ENCODE measurements around the gene DIO1.
"Not testable (repeated sequence)": the region's sequence is repeated elsewhere in the genome, so short reads cannot be mapped to it uniquely, and the experiment has no call there.

The DIO1 gene

GRCh38 chr1:53862507-53862906 lies 31.5 kb upstream of the DIO1 start:
- peaks cover 10% of the 10 kb centered on the region for H3K4me1 Mint-ChIP-seq
- no peaks in the 10 kb centered on the region for H3K9me3 Mint-ChIP-seq
- no peak for DNase-seq
- H3K27me3 Mint-ChIP-seq (ENCODE audit: low read depth, poor library complexity), result peaks cover 2% of the 10 kb centered on the region
- peak overlapping the region; percentile 50 for H3K27ac Mint-ChIP-seq
- H3K36me3 Mint-ChIP-seq (ENCODE audit: low read depth), result peaks cover 24% of the 10 kb centered on the region
- TF ChIP-seq CTCF (IDR thresholded peaks at IDR 0.05), result no peak
- no peak overlapping the region for H3K4me3 Mint-ChIP-seq

- Mint-ChIP-seq H3K36me3 (ENCODE audit: low read depth) (peaks cover 36% of the 10 kb centered on the region), H3K27ac (no peak overlapping the region), H3K9me3 (no peaks in the 10 kb centered on the region), H3K27me3 (ENCODE audit: low read depth, poor library complexity) (peaks cover 2% of the 10 kb centered on the region), H3K4me3 (no peak overlapping the region), H3K4me1 (no peaks in the 10 kb centered on the region)
- DNase-seq, result no peak
- no peak for TF ChIP-seq CTCF (IDR thresholded peaks at IDR 0.05)
These were observed 25.4 kb upstream of the DIO1 start for GRCh38 chr1:53868565-53868964.

- no peaks in the 10 kb centered on the region for H3K9me3 Mint-ChIP-seq
- no peaks in the 10 kb centered on the region for H3K4me1 Mint-ChIP-seq
- no peak overlapping the region for H3K4me3 Mint-ChIP-seq
- TF ChIP-seq CTCF (IDR thresholded peaks at IDR 0.05), result no peak
- peaks cover 2% of the 10 kb centered on the region for H3K27me3 Mint-ChIP-seq (ENCODE audit: low read depth, poor library complexity)
- peaks cover 36% of the 10 kb centered on the region for H3K36me3 Mint-ChIP-seq (ENCODE audit: low read depth)
- H3K27ac Mint-ChIP-seq, result no peak overlapping the region
- no peak for DNase-seq
These were observed 24.4 kb upstream of the DIO1 start for GRCh38 chr1:53869454-53870117.

GRCh38 chr1:53871221-53871620 lies 22.8 kb upstream of the DIO1 start:
- no peak for DNase-seq
- Mint-ChIP-seq H3K4me3 (no peak overlapping the region), H3K9me3 (no peaks in the 10 kb centered on the region), H3K27me3 (ENCODE audit: low read depth, poor library complexity) (peaks cover 2% of the 10 kb centered on the region), H3K27ac (no peak overlapping the region), H3K4me1 (no peaks in the 10 kb centered on the region), H3K36me3 (ENCODE audit: low read depth) (peaks cover 43% of the 10 kb centered on the region)
- no peak for TF ChIP-seq CTCF (IDR thresholded peaks at IDR 0.05)

- Mint-ChIP-seq H3K36me3 (ENCODE audit: low read depth) (peaks cover 40% of the 10 kb centered on the region), H3K9me3 (no peaks in the 10 kb centered on the region), H3K27me3 (ENCODE audit: low read depth, poor library complexity) (peaks cover 2% of the 10 kb centered on the region), H3K27ac (no peak overlapping the region), H3K4me3 (no peak overlapping the region), H3K4me1 (no peaks in the 10 kb centered on the region)
- no peak for DNase-seq
- TF ChIP-seq CTCF (IDR thresholded peaks at IDR 0.05), result no peak
These were observed 22.1 kb upstream of the DIO1 start for GRCh38 chr1:53871773-53872484.

- H3K4me1 Mint-ChIP-seq; H3K27me3 Mint-ChIP-seq (ENCODE audit: low read depth, poor library complexity); H3K4me3 Mint-ChIP-seq; H3K9me3 Mint-ChIP-seq; H3K27ac Mint-ChIP-seq; DNase-seq: not testable (repeated sequence)
- H3K36me3 Mint-ChIP-seq (ENCODE audit: low read depth), result peaks cover 27% of the 10 kb centered on the region
These were observed 18.8 kb upstream of the DIO1 start for GRCh38 chr1:53875150-53875549.
